Mammary epithelial cell (primary cell): ENCODE data around the gene BRME1.

Source experiments
- EZH2 ChIP-seq: IDR thresholded peaks from 2 replicates; pipeline ENCODE4 v1.6.1; 2012; ENCODE audit warnings: low read length, inconsistent platforms, borderline replicate concordance
- TF ChIP-seq, protein P1 (sequence below), 2 donors: IDR thresholded peaks in 1 of 2; conservative IDR thresholded peaks in 1 of 2; 2 replicates each; pipeline ENCODE4 v1.5.1; 2011 to 2012; ENCODE audit warnings: inconsistent platforms in 2 of 2, low read length in 2 of 2, mild to moderate bottlenecking in 2 of 2, control low read depth in 1 of 2, low read depth in 1 of 2; ENCODE audit not compliant: insufficient read depth in 1 of 2; ENCODE audit errors: extremely low read depth in 1 of 2

DNA sequence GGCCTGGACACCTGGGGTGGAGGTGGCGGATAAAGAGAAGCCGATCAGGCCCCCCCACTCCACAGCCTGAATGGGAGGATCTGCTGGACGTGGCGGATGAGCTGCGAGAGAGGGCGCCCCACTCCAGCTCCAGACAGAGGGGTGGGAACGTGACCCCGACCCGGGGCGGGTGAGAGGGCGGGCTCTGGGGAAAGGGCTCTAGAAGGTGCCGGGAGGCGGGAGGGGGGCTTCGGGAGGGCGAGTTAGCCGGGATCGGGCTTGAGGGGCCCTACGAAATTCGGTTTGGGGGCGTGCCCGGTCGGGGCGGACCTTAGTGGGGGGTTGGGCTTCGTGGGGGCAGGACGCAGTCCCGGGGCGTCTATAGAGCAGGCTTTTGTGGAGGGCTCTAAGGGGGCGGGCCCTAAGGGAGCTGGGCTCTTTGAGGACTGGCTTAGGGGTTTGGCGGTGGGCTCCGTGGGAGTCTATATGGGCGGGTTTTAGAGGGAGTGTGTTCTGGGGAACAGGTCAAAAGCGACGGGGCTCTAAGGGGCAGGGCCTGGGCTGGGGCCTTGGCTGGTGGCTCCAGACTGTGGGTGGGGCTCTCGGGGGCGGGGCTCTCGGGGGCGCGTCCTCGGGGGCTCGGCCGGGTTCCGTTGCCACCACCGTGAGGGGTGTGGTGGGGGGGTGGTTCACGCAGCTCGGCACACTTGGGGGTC lies 33.1 kb downstream of the BRME1 start:
- TF ChIP-seq, protein P1, sequence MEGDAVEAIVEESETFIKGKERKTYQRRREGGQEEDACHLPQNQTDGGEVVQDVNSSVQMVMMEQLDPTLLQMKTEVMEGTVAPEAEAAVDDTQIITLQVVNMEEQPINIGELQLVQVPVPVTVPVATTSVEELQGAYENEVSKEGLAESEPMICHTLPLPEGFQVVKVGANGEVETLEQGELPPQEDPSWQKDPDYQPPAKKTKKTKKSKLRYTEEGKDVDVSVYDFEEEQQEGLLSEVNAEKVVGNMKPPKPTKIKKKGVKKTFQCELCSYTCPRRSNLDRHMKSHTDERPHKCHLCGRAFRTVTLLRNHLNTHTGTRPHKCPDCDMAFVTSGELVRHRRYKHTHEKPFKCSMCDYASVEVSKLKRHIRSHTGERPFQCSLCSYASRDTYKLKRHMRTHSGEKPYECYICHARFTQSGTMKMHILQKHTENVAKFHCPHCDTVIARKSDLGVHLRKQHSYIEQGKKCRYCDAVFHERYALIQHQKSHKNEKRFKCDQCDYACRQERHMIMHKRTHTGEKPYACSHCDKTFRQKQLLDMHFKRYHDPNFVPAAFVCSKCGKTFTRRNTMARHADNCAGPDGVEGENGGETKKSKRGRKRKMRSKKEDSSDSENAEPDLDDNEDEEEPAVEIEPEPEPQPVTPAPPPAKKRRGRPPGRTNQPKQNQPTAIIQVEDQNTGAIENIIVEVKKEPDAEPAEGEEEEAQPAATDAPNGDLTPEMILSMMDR (conservative IDR thresholded peaks at IDR 0.05 in 1 of 2, IDR thresholded peaks at IDR 0.05 in 1 of 2; ENCODE audit: extremely low read depth in 1 of 2, insufficient read depth in 1 of 2, low read depth in 1 of 2, low read length in 2 of 2) = peak in 1 of 2 donors; percentile 5
- TF ChIP-seq EZH2 = no peak
